ENCODE results near the gene LYST.
A peak's percentile ranks its signal among the peaks of the same experiment; 100 is the strongest.

The LYST gene

GRCh38 chr1:235885655-235886262, 19.1 kb upstream of the LYST start:
- DNase-seq (ENCODE audit: low read depth in 2 of 2), result no peak

GRCh38 chr1:235883261-235883927, 16.7 kb upstream of the LYST start:
- DNase-seq (ENCODE audit: low read depth in 2 of 2), result no peak

GRCh38 chr1:235882816-235883215, 16.1 kb upstream of the LYST start:
- DNase-seq (ENCODE audit: low read depth in 2 of 2), result no peak

GRCh38 chr1:235881930-235882700, 15.4 kb upstream of the LYST start:
- no peak for DNase-seq (ENCODE audit: low read depth in 2 of 2)

GRCh38 chr1:235878082-235878811, 11.5 kb upstream of the LYST start:
- no peak for DNase-seq (ENCODE audit: low read depth in 2 of 2)

GRCh38 chr1:235876402-235876841, 9.7 kb upstream of the LYST start:
- DNase-seq (ENCODE audit: low read depth in 2 of 2), result no peak

GRCh38 chr1:235875036-235875597, 8.4 kb upstream of the LYST start:
- no peak for DNase-seq (ENCODE audit: low read depth in 2 of 2)

- DNase-seq (ENCODE audit: low read depth in 2 of 2), result no peak
Measured at GRCh38 chr1:235874261-235874660, 7.6 kb upstream of the LYST start.

GRCh38 chr1:235873571-235873970, 6.9 kb upstream of the LYST start:
- DNase-seq (ENCODE audit: low read depth in 2 of 2), result no peak

- DNase-seq (ENCODE audit: low read depth in 2 of 2), result no peak
Measured at GRCh38 chr1:235873045-235873444, 6.3 kb upstream of the LYST start.

GRCh38 chr1:235872270-235872669, 5.6 kb upstream of the LYST start:
- no peak for DNase-seq (ENCODE audit: low read depth in 2 of 2)

GRCh38 chr1:235867903-235868469, 1.3 kb upstream of the LYST start:
- DNase-seq (ENCODE audit: low read depth in 2 of 2), result no peak

GRCh38 chr1:235866913-235867845, 473 bp upstream of the LYST start:
- peak; percentile 95 to 96 for DNase-seq (ENCODE audit: low read depth in 2 of 2)

- no peak for DNase-seq (ENCODE audit: low read depth in 2 of 2)
Measured at GRCh38 chr1:235865565-235866204, 1.0 kb downstream of the LYST start.

- no peak for DNase-seq (ENCODE audit: low read depth in 2 of 2)
Measured at GRCh38 chr1:235864931-235865525, 1.7 kb downstream of the LYST start.

- DNase-seq (ENCODE audit: low read depth in 2 of 2), result no peak
Measured at GRCh38 chr1:235864469-235864868, 2.2 kb downstream of the LYST start.

- no peak for DNase-seq (ENCODE audit: low read depth in 2 of 2)
Measured at GRCh38 chr1:235863699-235864093, 3.0 kb downstream of the LYST start.

GRCh38 chr1:235861857-235862256, 4.8 kb downstream of the LYST start:
- DNase-seq (ENCODE audit: low read depth in 2 of 2), result no peak

- DNase-seq (ENCODE audit: low read depth in 2 of 2), result no peak
Measured at GRCh38 chr1:235860829-235861228, 5.9 kb downstream of the LYST start.

GRCh38 chr1:235859789-235860188, 6.9 kb downstream of the LYST start:
- DNase-seq (ENCODE audit: low read depth in 2 of 2), result no peak
